ENCODE measurements around the gene SUPT3H.
A peak's percentile ranks its signal among the peaks of the same experiment; 100 is the strongest.

SUPT3H gene

DNA sequence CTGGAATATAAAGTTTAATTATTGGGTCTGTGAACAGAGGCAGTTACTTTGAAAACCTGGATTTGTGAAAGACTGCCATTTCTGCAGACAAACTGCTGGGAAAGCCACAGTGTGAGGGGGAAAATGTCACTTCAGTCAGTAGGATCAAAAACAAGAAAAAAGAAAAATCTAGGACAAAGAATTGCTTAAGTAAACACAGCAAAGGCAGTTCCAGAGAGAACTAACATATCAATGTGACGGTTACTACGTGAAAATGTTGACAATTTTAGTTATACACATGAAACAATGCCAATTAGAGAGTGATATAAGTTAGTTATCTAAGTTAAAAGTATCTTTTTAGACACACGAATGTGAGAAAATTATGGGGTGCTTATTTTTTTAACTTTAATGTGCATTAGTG is 320.0 kb downstream of the SUPT3H start:
- no peak for TF ChIP-seq CTCF (IDR thresholded peaks at IDR 0.05)
- H3K4me3 Mint-ChIP-seq = no peak overlapping the region
- H3K9me3 Mint-ChIP-seq = peaks cover 27% of the 10 kb centered on the region
- peaks cover 27% of the 10 kb centered on the region for H3K36me3 Mint-ChIP-seq (ENCODE audit: low read depth)
- DNase-seq = no peak
- no peaks in the 10 kb centered on the region for H3K27me3 Mint-ChIP-seq (ENCODE audit: low read depth, poor library complexity)
- H3K4me1 Mint-ChIP-seq = peaks cover 12% of the 10 kb centered on the region
- peak overlapping the region; percentile 9 for H3K27ac Mint-ChIP-seq

- Mint-ChIP-seq H3K4me3 (no peak overlapping the region), H3K9me3 (peaks cover 4% of the 10 kb centered on the region), H3K36me3 (ENCODE audit: low read depth) (peaks cover 5% of the 10 kb centered on the region), H3K4me1 (peaks cover 12% of the 10 kb centered on the region), H3K27ac (no peak overlapping the region), H3K27me3 (ENCODE audit: low read depth, poor library complexity) (no peaks in the 10 kb centered on the region)
- TF ChIP-seq CTCF (IDR thresholded peaks at IDR 0.05) = no peak
- DNase-seq = no peak
Observed at GRCh38 chr6:45054610-45055009, 323.1 kb downstream of the SUPT3H start.

- TF ChIP-seq CTCF (IDR thresholded peaks at IDR 0.05) = no peak
- DNase-seq = no peak
- Mint-ChIP-seq H3K9me3 (no peaks in the 10 kb centered on the region), H3K36me3 (ENCODE audit: low read depth) (no peaks in the 10 kb centered on the region), H3K27ac (no peak overlapping the region), H3K4me3 (no peak overlapping the region), H3K27me3 (ENCODE audit: low read depth, poor library complexity) (no peaks in the 10 kb centered on the region), H3K4me1 (peaks cover 7% of the 10 kb centered on the region)
Observed at GRCh38 chr6:45052325-45052724, 325.4 kb downstream of the SUPT3H start.

- no peak for DNase-seq
- H3K36me3 Mint-ChIP-seq (ENCODE audit: low read depth) = no peaks in the 10 kb centered on the region
- no peaks in the 10 kb centered on the region for H3K9me3 Mint-ChIP-seq
- no peaks in the 10 kb centered on the region for H3K27me3 Mint-ChIP-seq (ENCODE audit: low read depth, poor library complexity)
- TF ChIP-seq CTCF (IDR thresholded peaks at IDR 0.05) = no peak
- H3K4me1 Mint-ChIP-seq = no peaks in the 10 kb centered on the region
- no peak overlapping the region for H3K4me3 Mint-ChIP-seq
- no peak overlapping the region for H3K27ac Mint-ChIP-seq
Observed at GRCh38 chr6:45049188-45049843, 328.4 kb downstream of the SUPT3H start.

GRCh38 chr6:45047573-45047972 is 330.2 kb downstream of the SUPT3H start:
- no peaks in the 10 kb centered on the region for H3K27me3 Mint-ChIP-seq (ENCODE audit: low read depth, poor library complexity)
- H3K27ac Mint-ChIP-seq = no peak overlapping the region
- no peaks in the 10 kb centered on the region for H3K9me3 Mint-ChIP-seq
- H3K4me3 Mint-ChIP-seq = no peak overlapping the region
- no peaks in the 10 kb centered on the region for H3K36me3 Mint-ChIP-seq (ENCODE audit: low read depth)
- H3K4me1 Mint-ChIP-seq = no peaks in the 10 kb centered on the region
- no peak for DNase-seq
- no peak for TF ChIP-seq CTCF (IDR thresholded peaks at IDR 0.05)

DNA sequence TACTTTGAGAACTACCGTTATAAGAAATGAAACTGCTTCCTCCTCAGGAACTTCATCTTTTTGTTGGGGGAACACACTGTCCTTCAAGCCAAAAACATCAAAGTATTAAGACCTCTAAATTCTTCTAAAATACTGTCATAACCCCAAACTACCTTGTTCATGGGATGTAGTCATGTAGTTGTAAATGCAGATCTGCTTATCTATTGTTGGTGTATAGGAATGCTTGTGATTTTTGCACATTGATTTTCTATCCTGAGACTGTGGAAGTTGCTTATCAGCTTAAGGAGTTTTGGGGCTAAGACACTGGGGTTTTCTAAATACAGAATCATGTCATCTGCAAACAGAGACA is 332.5 kb downstream of the SUPT3H start:
- H3K27me3 Mint-ChIP-seq (ENCODE audit: low read depth, poor library complexity) = no peaks in the 10 kb centered on the region
- no peak for DNase-seq
- no peaks in the 10 kb centered on the region for H3K4me1 Mint-ChIP-seq
- TF ChIP-seq CTCF (IDR thresholded peaks at IDR 0.05) = no peak
- no peak overlapping the region for H3K4me3 Mint-ChIP-seq
- H3K9me3 Mint-ChIP-seq = no peaks in the 10 kb centered on the region
- no peak overlapping the region for H3K27ac Mint-ChIP-seq
- no peaks in the 10 kb centered on the region for H3K36me3 Mint-ChIP-seq (ENCODE audit: low read depth)
